Hematopoietic multipotent progenitor cell treated with erythropoietin and hydrocortisone succinate and interleukin-3 and kit ligand, for 6 days (in vitro differentiated cells): ENCODE measurements around the gene CLDN7.

ENCODE experiments used
- DNase-seq: peaks from one replicate; pipeline ENCODE4 v3.0.0-alpha.2; 2015

Gene CLDN7

GRCh38 chr17:7218166-7218565, 44.1 kb downstream of the CLDN7 start:
- peak; percentile 30 for DNase-seq

DNA sequence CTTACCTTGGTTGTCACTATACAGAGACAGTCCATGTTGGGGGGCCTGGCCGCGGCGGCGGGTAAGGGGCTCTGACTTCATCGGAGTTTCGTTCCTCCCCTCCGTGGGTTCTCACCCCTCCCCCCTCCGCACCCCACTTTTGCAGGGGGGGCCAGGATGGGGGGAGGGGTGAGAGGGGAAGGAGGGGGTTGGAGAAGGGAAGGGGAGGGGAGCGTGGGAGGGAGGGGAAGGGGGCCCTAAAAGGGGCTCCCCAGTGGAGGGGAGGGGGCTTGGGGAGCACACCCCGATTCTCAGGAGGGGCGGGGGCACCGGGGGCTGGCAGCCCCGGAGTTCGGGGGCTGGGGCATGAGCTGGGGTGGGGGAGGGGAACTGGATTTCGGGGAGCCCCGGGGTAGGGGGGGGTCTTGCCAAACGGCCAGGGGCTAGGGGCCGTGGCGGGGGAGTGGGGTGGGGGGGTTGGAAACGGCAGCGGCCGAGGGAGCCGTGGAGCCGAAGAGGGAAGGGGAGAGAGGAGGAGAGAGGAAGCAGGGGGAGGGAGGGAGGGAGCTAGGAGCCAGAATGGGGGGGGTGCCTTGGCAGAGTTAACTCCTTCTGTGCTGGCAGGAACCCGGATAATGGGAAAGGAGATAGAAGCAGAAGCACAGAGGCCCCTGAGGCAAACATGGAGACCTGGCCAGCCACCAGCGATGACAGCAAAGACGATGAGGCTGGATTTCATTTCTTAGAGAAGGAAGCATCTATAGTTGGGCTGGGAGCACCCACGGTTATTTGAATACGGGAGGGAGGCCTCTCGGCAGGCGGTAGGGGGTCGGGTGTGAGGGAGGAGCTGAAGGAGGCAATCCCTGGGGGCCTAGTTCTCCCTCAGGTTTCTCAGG, 44.9 kb downstream of the CLDN7 start:
- DNase-seq: peak; percentile 86

- DNase-seq: peak; percentile 41
Observed at GRCh38 chr17:7216242-7217112, 45.8 kb downstream of the CLDN7 start.

GRCh38 chr17:7215652-7216180, 46.6 kb downstream of the CLDN7 start:
- DNase-seq: peak; percentile 26

- DNase-seq: no peak
Observed at GRCh38 chr17:7215136-7215638, 47.1 kb downstream of the CLDN7 start.

DNA sequence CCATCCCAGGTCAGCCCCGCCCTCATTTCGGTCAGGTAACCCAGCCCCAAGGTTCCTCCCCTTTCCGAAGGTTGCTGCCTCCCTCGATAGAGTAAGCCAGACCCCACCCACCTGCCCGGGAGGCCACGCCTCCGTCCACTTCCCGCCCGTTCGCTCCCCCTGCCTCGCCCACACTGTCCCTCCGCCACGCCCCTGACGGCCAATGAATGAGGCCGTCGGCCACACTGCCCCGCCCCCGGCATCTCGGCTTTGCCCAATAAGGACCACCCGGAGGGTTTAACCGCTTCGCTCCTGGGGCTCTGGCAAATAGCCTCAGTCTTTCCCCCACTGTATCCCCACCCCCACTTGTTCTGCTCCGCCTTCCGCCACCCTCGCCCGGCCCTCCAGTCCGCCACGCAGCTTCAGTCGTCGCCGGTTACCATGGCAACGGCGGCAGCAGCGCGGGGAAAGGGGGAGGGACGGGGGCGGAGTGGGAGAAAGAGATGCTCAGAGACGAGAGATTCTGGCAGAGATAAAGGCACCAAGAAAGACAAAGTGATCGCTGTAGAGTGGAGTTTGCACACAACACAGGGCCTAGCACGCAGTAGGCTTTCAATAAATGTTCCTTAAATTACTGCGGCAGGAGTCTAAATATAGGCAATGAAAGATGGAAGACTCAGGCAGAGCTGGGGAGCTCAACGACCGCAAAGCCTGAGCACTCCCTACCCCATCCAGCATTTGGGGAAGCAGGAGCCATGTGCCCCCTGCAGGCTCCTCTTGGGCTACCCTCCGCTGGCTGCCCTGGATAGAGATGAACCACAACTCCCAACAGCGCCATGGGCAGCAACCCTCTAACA, 47.8 kb downstream of the CLDN7 start:
- peak; percentile 99 for DNase-seq

GRCh38 chr17:7213895-7214299, 48.4 kb downstream of the CLDN7 start:
- DNase-seq: peak; percentile 86

DNA sequence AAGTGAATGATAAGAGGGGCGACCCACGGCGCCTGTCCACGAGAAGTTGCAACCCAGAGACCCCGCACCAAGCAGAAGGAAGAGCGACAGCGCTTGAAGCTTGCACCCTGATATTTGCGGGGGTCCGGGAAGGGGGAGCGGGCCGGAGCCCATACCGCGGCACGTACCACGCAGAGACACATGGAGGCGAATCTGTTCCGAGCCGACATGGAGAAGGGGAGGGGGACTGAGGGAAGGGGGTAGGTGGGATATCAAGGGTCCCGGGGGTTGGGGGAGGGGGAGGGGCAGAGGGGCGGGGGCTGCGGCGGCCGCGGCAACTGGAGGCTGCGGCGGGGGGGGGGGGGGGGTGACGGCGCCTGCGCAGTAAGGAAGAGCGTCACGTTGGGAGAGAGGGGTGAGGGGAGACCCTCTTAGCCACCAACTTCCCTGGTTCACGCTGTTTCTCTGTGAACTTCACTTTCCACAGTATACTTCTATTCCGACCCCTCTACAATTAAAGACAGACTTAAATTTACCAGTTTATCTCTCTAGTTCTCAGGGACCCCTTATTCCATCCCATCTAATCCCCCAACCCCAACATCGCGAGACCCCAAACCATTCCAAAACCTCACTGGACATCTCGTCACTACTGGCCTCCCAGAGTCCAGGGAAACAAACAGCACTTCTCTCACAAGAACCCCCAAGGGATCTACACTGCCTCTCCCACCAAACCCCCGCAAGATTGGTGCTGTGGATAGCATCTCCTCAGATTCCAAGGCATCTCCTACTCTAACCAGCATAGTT, 50.6 kb downstream of the CLDN7 start:
- DNase-seq: no peak
